Hepatic stellate cell (primary cell): ENCODE measurements around the gene ANTXR2.

Experiments used
- DNase-seq: peaks from one replicate; pipeline ENCODE4 v3.0.0; 2011; ENCODE audit warnings: low spot score

The ANTXR2 gene

DNA sequence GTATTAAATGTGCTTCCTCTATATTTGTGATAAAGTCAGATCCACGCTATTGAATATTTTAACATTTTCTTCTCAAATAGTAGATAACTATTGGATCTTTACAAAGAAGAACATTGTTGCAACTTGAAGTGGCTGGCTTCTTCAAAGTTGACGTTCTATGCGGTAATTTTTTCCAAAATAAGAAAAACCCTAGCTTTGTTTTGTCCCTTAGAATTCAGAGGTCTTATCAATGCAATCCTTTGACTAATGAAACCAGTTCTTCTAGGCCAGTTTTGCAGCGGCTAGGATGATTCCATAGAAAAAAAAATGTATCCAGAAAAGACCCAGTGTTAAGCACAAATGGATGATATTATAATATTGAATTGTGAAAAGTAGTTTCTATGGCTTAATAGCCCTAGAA is 89.6 kb downstream of the ANTXR2 start:
- DNase-seq = no peak

DNA sequence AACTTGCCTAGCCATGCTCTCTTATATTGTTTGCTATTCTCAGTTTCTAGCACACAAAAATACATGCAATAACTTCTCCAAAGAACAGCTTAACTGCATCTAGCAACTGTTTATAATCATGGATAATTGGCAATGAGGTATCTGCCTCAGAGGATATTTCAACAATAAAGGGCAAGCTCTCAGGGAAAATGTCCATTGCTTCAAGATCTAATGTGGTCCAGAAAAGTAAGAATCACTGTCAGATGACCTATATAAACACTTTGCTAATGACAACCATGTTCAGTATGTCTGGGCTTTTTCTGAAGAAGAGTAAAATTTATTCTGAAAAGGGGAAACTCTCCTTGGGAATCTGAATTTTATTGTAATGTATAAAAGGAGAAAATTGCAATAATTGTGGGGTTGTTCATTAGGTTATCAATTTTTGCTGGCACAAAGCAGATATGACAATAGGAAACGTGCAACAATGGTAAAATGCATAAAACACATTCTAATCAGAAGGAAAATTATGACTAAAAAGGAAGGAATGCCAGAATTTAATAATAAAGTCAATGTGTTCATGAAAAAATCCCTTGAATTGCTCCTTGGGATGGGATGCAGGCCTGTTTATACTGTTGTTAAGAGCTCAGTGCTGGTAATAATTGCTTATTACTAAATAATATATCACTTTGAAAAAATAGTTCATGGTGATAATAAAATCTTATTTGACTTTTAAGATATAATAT is 90.3 kb downstream of the ANTXR2 start:
- DNase-seq = no peak

DNA sequence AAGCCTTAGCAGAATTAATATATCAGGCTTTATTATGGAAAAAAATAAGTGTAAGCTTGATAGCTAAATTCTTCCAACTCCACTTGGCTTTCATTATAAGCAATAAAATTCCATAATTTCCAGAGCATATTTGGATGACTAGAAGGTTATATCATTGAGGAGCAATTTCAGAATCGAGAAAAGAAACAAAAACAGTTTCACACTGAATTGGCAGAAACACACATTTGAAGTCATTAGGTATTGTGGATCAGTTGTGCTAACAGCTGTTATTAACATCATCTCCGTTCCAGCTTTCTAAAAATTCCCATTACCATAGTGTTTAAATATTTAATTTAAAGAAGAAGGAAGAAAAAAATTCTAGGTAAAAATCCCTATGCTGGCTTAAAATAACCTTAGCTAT is 92.6 kb downstream of the ANTXR2 start:
- no peak for DNase-seq

DNA sequence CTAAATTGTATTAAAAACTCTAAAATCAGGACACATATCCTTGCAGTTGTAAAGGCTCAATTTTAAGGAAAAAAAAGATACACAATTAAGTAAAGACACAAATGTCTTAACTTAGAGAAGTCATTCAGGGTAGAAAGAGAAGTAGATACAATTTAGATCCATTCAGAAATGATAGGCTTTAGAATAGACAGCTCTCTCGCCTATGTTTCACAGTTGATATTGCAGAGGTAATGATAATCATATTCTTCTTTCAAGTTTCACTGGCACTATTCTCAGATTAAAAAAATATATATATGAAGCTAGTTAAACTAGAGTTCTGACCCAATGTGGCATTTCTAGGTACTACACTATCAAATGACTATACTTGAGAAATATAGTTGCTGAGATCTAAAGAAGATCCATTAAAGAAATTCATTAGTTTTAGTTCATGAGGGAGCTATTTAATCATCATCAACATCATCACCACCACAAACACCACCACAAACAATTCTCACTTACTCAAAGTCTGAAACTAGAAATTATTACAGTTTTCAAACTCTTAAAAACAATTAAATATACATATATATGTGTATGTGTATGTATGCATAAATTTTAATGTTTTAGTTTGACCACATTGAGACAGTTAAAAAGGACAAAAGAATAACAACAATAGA is 93.1 kb downstream of the ANTXR2 start:
- DNase-seq = no peak

DNA sequence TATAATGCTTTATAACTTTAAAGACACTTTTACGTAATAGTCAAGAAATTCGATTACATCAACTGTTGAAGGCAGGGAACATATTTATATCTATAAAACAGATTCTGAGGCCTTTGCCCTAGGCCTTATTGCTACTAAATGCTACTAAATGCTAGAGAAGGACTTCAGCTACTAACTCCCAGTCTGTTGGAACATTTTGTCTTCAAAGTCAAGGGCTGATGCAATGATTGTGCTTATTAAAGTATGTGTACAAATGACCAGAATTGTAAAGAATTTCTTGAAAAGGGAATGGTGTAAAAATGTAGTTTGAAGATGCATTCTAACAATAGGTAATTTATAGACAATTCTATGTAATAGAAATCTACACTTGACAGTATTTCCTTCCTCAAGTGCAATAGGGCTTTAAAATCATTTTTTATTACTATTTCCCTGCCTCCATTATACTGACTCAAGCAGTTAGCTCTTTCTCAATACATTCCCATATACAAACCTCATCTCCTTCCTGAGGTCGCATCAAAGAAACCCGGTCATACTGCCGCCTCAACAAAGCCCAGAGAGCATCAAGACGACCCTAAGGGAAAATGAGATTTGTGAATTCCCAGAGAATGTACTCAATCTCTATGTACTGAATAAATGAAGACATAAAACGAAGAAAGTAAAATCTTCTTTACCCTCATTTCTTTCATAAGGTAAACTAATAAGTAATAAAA is 95.7 kb downstream of the ANTXR2 start:
- no peak for DNase-seq

DNA sequence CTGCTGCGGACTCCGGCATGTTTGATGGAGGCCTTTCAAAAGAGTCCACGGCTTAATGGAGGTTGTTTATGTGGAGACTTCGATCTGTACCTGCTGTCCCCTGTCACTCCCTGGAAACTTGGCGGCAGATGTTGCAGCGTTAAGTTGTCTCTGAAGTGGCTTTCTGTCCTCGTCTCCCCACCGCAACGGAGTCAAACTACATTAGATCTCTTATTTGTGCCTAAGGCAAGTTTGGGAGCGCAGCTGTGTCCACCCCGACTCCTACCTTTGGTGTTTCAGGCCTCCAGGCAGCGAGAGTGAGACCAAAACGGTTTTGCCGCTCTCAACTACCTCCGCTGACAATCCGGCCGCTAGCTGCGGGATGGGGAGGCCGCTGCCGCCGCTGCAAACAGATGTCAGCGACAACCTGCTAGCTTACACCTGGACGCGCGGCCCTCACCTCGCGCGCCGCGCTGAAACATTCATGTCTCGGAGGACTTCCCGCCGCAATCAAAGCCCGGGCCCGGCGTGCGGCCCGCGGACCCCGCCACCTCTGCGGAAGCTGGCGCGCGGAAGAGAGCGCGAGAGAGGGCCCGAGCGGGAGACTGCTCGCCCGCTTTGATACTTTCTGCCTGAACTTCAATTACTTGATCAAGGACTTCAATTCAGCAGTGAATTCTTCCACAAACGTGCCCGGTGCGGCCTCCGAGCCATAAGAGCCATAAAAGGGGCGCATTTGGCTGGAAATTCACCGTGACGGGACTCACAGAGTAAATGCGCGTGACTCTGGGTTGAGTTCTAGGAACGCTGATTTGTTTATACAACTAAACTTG is 108.4 kb downstream of the ANTXR2 start:
- no peak for DNase-seq

DNA sequence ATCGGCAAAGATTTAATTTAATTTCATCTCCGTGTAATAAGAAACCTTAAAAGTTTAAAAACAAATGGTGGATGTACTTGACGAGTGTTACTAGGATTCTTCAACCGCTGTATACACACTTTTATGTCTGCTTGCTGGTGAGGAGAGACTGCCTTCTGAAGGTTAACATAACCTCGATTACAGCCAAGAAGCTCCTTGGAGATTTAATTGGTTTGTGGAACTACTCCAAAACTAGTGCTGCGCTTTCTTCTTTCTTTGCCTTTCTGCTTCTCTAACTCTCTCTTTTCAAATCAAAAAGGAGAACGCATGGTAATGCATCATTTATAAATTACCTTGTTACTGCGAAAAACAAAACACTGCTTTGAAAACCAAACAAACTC is 109.0 kb downstream of the ANTXR2 start:
- DNase-seq = no peak

DNA sequence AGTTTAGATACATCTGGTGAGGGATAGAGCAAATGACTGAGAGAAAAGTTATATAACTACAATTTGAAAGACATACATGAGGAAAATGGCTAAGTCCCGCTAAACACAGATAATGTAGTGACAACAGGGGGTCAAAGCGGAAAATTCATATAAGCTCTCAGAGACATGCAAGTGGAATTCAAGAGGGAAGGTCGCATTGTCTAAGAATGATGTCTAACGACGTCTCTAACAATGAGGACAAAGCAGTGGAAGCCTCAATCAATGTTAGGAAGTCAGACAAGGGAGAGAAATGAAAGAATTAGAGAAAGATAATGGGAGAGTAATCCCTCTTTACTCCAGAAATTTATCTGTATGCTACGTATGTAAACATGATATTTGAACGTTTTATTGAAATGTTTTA is 113.4 kb downstream of the ANTXR2 start:
- DNase-seq = no peak

DNA sequence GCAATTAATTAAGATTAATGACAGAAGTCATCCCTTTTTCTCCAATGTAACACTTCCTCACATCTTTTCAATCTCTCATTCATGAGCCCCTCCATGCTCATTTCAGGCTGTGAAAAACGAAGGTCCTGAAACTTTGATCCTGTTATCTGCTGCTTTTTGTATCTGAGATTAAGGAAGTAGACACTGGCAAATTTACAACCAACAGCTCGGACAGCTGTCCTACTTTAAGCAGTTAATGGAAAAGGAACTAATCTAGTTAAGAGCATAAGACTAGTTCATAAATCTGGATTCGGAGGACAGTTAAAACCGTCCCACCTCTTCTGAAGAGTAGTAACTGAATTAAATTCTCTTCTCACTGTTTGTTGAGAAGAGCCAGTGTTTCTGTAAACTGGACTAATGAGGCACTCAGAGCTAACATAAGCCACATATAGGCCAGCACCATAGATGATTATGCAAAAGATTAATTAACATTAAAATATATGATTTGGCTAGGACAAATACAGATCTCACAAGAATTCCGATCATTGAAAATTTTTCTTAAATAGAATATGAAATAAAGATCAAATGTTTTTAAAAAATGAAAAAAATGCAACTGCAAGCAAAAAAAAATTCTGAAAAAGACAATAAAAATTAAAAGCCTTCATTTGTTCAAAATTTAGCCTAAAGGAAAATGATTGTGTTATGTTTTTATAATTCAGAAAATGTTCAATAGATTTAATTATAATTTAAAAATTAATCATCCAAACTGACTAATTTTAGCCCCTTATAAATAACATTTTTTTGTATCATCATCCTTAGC is 114.4 kb downstream of the ANTXR2 start:
- DNase-seq = no peak

DNA sequence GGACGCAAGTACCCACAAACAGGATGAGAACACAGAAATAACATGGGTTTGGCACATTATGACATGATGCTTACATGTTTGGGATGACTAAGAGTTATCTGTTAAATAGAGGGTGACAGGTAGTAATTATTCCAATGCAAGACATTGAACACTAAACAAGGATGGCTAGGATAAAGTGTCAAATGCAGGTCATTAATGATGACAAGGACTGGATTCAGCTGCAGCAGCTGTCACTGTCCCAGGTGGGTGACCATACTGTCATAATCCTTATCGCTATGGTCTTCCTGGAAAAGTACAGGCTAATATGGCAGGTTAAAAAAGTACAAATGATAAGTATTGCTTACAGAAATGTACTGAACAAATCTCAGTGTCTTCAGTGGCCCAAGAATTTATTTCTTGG is 123.9 kb downstream of the ANTXR2 start:
- DNase-seq = no peak

DNA sequence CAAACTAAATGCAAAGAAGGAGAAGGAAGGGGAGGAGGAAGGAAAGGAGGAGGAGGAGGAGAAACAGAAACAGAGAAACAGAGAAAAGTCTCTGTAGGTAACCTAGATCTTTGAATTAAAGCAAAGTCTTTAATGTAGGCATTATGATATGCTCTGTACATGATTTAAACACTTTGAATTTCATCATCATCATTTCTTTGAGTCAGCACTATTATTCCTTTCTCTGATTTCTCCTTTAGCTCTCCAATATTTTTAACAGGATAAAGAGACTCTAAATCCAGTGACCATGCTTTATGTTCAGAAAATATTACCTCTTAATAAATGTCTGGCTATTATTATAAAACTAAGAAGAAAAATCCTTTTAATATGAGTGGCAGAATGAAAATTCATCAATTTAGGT is 124.3 kb downstream of the ANTXR2 start:
- no peak for DNase-seq

DNA sequence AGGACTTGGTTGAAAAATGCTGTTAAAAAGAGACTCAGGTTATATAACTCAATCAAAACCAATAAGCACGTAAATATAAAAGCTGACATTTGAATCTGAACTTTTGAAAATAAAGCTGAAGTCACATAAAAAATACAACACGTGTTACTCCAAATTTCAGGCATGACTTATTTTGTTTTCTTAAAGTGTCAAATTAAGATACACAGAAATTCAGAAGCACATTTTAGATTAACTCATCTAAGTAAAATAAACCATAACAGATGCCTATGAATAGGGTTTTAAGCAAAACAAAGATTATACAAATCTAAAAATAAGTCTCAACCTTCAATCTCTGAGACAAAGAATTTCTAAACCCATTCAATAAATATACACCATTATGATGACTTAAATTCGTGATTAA is 124.8 kb downstream of the ANTXR2 start:
- DNase-seq = no peak

DNA sequence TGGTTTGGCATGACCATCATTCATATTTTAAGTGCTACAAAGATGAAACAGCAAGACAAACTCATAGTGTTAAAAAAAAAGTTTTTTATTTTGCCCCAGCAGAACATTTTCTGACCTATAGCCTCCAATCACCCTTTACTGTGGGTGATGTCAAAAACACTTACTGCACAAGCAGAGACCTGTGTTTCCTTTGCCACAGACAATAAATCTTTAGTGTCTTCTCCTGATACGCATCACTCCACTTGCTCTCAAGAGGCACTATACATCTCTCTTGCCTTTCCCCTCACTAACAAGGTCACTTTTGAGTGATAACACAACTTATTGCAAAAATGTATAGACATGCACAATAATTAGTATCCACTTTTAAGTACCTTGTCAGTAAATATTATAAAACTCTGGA is 125.6 kb downstream of the ANTXR2 start:
- DNase-seq = no peak

DNA sequence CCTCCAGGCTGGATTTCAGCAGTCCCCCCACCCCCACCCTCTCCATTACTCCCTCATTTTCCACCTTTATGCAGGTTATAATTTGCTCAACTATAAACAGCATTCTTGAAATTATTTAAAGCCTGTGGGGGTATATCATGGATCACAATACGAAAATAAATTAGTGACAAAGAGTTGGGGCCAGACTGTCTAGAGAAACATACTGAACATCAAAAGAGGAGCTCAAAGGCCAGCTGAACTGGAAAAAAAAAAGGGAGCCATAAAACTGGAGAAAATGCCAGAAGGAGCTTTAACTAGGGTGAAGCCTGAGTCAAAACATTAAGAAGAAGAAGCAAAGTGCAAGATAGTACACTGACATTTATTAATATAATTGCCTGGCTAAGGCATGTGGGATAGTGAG is 137.8 kb downstream of the ANTXR2 start:
- no peak for DNase-seq

DNA sequence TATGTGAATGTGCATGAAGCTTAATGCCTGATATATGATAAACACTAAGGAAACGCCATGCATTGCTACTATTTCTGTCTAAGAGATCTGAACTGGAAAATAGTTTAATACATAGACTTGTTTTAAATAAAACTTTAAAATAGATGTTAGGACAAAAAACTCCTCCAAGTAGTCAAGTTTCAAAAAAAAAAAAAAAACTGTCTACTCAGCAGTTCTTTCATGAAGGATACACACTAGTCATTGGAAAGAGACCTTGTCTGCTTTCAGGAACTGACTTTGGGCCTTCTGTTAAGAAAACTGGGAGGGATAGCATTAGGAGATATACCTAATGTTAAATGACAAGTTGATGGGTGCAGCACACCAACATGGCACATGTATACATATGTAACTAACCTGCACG is 138.4 kb downstream of the ANTXR2 start:
- no peak for DNase-seq

DNA sequence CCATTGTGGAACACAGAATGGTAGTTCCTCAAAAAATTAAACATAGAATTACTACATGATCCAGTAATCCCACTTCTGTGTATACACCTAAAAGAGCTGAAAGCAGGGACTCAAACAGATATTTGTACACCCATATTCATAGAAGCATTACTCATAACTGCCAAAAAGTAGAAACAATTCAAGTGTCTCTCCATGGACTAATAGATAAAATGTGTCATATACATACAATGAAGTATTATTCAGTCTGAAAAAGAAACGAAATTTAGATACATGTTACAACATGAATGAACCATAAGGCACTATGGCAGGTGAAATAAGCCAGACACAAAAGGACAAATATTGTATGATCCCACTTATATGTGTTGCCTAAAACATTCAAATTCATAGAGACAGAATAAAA is 145.1 kb downstream of the ANTXR2 start:
- no peak for DNase-seq

DNA sequence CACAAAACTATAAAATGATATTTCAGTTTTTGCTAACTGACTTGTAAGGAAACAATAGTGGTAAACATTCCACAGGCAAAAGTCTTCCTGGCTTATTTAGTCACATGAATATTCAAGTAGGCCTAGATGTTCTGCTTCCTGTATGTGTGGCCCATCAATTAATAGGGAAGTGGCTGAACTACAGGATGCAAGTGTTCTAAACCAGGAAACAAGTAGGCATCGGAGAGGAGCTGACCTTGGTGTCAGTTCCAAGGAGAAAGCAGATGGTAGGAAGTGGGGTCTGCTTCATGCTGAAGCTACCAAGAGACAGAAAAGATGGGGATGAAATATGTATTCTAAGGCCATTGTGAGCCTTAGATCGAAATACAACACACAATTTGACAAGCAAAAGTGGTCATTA is 149.7 kb downstream of the ANTXR2 start:
- no peak for DNase-seq

DNA sequence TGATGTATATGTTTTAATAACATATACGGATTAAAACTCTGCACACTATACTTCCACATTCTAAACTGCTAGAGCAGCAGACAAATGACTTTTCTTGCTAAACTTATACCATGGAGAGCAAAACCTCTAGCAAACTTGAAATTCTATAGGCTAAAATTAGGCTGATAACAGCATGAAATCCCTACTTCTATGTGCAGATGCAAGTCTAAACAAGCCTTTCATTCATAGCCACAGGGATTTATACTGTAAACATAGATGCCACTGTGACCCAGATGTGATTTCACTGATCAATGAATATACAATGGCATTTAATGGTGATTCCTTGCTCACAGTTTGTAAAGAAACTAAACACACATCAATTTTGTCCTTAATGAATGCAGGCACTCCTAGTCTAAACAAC is 151.0 kb downstream of the ANTXR2 start:
- DNase-seq = no peak

DNA sequence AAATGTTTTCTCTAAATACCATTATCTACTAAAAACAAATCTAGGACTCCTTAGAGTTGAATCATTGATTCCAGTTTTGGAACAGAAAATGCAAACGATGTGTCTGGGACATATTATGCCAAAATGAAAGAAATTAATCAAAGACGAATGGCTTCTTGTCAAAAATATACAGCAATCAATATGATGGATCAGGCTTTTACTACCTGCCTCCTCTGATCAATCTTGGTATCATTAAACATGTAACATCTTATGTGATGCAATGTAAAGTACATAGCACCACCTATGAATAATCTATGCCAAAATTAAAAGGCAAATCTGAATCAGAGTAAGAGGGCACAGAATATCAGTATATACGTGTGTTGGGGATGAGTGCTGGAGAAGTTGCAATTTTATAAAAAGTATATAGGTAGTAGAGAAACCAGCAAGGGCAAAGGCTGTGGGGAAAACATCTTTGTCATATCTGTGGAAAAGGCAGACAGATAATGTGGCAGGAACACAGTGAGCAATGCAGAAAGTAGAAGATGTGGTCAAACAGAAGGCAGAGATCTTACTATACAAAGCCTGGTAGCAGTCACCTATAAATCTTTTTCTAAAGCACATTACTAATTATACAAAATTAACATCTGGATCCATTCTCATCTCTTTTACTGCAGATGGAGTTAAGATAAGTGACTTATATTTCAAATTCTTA is 152.7 kb downstream of the ANTXR2 start:
- no peak for DNase-seq

DNA sequence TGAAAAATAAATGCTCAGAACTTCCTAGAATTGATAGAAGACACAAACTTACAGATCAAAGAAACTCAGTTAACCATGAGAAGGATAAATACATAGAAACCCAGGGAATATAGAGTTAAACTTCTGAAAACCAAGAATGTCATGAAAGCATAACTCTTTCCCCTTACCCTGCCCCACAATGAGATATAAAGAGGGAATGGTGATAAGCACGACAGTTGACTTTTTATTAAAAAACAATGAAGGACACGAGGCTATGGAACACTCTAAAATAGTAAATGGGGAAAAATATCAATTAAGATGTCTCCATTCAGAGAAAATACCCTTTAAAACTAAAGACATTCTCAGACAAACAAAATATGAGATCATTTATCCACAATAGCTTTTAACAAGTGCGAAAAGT is 154.7 kb downstream of the ANTXR2 start:
- no peak for DNase-seq

DNA sequence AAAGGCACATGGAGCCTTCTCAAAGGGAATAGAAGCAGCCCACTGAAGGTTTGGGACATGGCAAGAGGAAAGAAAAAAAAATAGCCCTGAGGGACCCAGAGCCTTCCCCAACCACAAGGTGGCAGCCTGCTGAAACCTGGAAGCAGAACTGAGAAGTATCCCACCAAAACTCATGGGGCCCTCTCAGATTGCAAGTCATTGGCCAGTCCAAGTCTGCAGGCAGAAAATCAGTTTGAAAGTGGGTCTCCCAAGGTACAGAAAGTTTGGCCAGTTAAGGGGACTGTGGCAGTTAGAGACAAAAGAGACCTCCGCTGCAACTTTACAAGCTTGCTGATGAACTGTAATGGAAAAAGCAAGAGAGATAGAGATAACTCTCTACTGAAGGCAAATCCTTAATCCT is 155.8 kb downstream of the ANTXR2 start:
- peak; percentile 6 for DNase-seq
